ENCODE data around the gene ARPP19.

- TF ChIP-seq EZH2 (IDR thresholded peaks at IDR 0.05; ENCODE audit: insufficient read depth, poor library complexity, severe bottlenecking) (no peak), EZH2phosphoT487 (IDR thresholded peaks at IDR 0.05; ENCODE audit: insufficient read depth, low read depth) (no peak)
Observed at GRCh38 chr15:52498706-52499105, 70.1 kb downstream of the ARPP19 start.

All from GM23248 (cell line).